ENCODE data around the gene WDR74. TPM values are rescaled to one million over a fixed set of nuclear protein-coding genes. Genes with fewer than 3 reads are reported as not detected.

Gene WDR74
- total RNA-seq, result 10 to 100 TPM; 44.5 to 46.1 TPM

DNA sequence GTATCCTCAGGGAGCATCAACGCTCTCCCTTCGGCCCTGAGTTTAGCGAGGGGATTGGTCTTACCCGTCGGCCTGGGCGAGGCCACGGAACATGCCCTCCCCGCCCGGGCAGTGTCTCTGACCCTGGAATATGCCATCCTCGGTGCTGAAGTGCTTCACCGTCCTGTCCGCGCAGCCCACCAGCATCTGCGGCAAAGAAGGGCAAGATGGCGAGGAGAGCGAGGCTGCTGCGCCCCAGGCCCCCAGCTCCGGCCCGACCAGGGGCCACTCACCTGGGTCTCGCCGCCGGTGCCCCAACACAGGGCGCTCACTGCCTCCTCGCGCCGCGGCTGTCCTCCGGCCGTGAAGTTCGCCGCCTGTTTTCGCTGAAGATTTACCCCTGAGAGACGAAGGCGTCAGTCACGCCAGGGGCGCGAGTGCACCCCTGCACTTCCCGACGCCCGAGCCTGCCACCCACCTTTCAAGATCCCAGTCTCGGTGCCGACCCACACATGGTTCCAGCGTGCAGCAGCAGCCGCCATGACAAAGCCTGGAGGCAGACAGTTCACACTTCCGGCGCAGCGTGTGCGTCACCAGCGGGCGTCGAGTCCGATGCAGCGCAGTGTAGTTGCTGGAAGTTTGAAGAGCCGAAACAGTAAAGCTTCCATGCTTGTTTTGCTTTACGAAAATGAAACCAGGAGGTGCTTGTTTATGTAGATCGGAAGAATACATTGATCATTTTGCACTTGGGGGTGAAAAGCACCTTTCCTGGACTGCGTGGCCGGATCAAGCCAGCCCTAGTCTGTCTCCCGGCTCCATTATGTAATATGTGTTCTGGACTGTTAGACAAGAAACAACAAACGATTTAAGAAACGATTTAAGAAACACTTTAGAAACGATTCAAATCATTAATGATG is at the start of gene WDR74:
TSS of gene WDR74 (minus strand) at position 541 of the 896 bp plus-strand sequence. CDS start at position 521, 20 bp downstream.
- Histone ChIP-seq H3K27ac (peak within 1 kb of the TSS; percentile 98 to 99), H3K27me3 (replicated peaks; ENCODE audit: insufficient read depth) (no peaks in the 10 kb centered on the region), H3K9me3 (no peaks in the 10 kb centered on the region), H3K4me3 (peak within 1 kb of the TSS; percentile 60 to 61), H3K4me1 (replicated peaks) (peaks cover 12% of the 10 kb centered on the region), H3K36me3 (no peaks in the 10 kb centered on the region)
- TF ChIP-seq POLR2A (IDR thresholded peaks at IDR 0.05) (peak; percentile 86), POLR2AphosphoS5 (IDR thresholded peaks at IDR 0.05) (peak; percentile 100)
- TF ChIP-seq, protein P1, sequence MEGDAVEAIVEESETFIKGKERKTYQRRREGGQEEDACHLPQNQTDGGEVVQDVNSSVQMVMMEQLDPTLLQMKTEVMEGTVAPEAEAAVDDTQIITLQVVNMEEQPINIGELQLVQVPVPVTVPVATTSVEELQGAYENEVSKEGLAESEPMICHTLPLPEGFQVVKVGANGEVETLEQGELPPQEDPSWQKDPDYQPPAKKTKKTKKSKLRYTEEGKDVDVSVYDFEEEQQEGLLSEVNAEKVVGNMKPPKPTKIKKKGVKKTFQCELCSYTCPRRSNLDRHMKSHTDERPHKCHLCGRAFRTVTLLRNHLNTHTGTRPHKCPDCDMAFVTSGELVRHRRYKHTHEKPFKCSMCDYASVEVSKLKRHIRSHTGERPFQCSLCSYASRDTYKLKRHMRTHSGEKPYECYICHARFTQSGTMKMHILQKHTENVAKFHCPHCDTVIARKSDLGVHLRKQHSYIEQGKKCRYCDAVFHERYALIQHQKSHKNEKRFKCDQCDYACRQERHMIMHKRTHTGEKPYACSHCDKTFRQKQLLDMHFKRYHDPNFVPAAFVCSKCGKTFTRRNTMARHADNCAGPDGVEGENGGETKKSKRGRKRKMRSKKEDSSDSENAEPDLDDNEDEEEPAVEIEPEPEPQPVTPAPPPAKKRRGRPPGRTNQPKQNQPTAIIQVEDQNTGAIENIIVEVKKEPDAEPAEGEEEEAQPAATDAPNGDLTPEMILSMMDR (IDR thresholded peaks at IDR 0.05), result peak in 1 of 4 experiments; percentile 26
- DNase-seq (ENCODE audit: low spot score), result peak; percentile 93
- intact Hi-C loops (cut with DNase I), result no loop called here
- WGBS, result 0% methylated on average over 58 of the region's 62 CpGs

DNA sequence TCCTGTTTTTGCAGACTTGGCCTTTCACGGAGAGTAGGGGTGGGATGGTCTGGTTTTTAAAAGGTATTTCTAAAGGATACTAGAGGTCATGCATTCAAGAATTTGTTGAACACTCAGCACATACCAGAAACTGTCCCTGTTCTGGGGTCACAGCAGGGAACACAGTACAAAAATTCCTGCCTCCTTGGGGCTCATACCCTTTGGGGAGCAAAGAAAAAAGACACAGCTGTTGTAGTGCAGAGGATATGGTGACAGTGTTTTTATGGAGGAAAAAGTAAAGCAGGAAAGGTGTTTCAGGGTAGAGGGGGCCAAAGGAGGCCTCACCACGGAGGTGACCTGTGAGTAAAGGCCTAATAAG is 49.7 kb upstream of the WDR74 start:
- no peak for DNase-seq (ENCODE audit: low spot score)
- peaks cover 20 to 42% of the 10 kb centered on the region in 2 donors for H3K36me3 ChIP-seq
- H3K27ac ChIP-seq, result no peak overlapping the region
- no peaks in the 10 kb centered on the region for H3K9me3 ChIP-seq
- WGBS, result 51% methylated on average over 2 of the region's 2 CpGs
- no peak overlapping the region for H3K4me3 ChIP-seq
- H3K4me1 ChIP-seq (replicated peaks), result peaks cover 2% of the 10 kb centered on the region
- intact Hi-C loops (cut with DNase I), result no loop called here
- no peaks in the 10 kb centered on the region for H3K27me3 ChIP-seq (replicated peaks; ENCODE audit: insufficient read depth)
- TF ChIP-seq POLR2AphosphoS5 (IDR thresholded peaks at IDR 0.05) (no peak), POLR2A (IDR thresholded peaks at IDR 0.05) (no peak)
- TF ChIP-seq, protein P1 (IDR thresholded peaks at IDR 0.05), result no peak

DNA sequence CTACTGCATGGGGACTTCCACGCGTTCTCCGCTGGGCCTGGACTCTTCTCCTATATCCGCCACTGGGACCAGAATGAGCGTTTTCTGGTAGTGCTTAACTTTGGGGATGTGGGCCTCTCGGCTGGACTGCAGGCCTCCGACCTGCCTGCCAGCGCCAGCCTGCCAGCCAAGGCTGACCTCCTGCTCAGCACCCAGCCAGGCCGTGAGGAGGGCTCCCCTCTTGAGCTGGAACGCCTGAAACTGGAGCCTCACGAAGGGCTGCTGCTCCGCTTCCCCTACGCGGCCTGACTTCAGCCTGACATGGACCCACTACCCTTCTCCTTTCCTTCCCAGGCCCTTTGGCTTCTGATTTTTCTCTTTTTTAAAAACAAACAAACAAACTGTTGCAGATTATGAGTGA is 49.0 kb upstream of the WDR74 start:
- TF ChIP-seq POLR2AphosphoS5 (IDR thresholded peaks at IDR 0.05) (no peak), POLR2A (IDR thresholded peaks at IDR 0.05) (no peak)
- TF ChIP-seq, protein P1 (IDR thresholded peaks at IDR 0.05), result no peak
- DNase-seq (ENCODE audit: low spot score), result no peak
- intact Hi-C loops (cut with DNase I), result no loop called here
- Histone ChIP-seq H3K36me3 (peaks cover 20 to 49% of the 10 kb centered on the region in 2 donors), H3K4me3 (no peak overlapping the region), H3K27ac (no peak overlapping the region), H3K9me3 (no peaks in the 10 kb centered on the region), H3K27me3 (replicated peaks; ENCODE audit: insufficient read depth) (no peaks in the 10 kb centered on the region), H3K4me1 (replicated peaks) (peaks cover 6% of the 10 kb centered on the region)
- 91% methylated on average over 14 of the region's 14 CpGs for WGBS

DNA sequence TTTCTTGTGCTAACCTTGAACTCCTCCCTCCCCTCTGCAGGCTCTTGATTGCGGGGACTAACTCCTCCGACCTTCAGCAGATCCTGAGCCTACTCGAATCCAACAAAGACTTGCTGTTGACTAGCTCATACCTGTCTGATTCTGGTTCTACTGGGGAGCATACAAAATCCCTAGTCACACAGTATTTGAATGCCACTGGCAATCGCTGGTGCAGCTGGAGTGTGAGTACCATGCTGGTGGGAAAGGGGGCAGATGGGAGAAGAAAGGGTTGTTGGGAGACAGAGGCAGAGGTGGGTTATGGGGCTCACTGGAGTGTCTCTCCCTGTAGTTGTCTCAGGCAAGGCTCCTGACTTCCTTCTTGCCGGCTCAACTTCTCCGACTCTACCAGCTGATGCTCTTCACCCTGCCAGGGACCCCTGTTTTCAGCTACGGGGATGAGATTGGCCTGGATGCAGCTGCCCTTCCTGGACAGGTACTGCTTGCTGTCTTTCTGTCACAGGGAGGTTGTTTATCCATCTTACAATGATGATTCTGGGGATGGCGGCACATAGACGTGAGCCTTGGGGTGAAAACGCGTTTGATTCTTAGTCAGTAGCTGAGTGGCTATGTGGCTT is 45.9 kb upstream of the WDR74 start:
- 79% methylated on average over 11 of the region's 11 CpGs for WGBS
- Histone ChIP-seq H3K27me3 (replicated peaks; ENCODE audit: insufficient read depth) (no peaks in the 10 kb centered on the region), H3K36me3 (peaks cover 20 to 49% of the 10 kb centered on the region in 2 donors), H3K4me1 (replicated peaks) (peaks cover 8% of the 10 kb centered on the region), H3K4me3 (no peak overlapping the region), H3K9me3 (no peaks in the 10 kb centered on the region), H3K27ac (peak overlapping the region in 1 of 2 donors; percentile 31)
- intact Hi-C loops (cut with DNase I), result no loop called here
- DNase-seq (ENCODE audit: low spot score), result no peak
- TF ChIP-seq POLR2A (IDR thresholded peaks at IDR 0.05) (no peak), POLR2AphosphoS5 (IDR thresholded peaks at IDR 0.05) (no peak)
- TF ChIP-seq, protein P1 (IDR thresholded peaks at IDR 0.05), result no peak
